AG10803 (cell line): ENCODE measurements around the gene SLC10A6.

Experiments used
- DNase-seq: peaks from one replicate; pipeline ENCODE4 v3.0.0; 2010; ENCODE audit warnings: low read depth
- H3K4me3 ChIP-seq: 2 replicates; pipeline ENCODE4 v1.5.1; 2011; ENCODE audit warnings: mild to moderate bottlenecking, low read length, control low read depth
- CTCF ChIP-seq: conservative IDR thresholded peaks from 2 replicates; pipeline ENCODE4 v1.5.1; 2011; ENCODE audit warnings: mild to moderate bottlenecking, low read length, control low read depth, inconsistent platforms

Gene SLC10A6

GRCh38 chr4:86872135-86872534 lies 23.0 kb upstream of the SLC10A6 start:
- H3K4me3 ChIP-seq = no peak overlapping the region
- no peak for TF ChIP-seq CTCF
- DNase-seq = no peak

DNA sequence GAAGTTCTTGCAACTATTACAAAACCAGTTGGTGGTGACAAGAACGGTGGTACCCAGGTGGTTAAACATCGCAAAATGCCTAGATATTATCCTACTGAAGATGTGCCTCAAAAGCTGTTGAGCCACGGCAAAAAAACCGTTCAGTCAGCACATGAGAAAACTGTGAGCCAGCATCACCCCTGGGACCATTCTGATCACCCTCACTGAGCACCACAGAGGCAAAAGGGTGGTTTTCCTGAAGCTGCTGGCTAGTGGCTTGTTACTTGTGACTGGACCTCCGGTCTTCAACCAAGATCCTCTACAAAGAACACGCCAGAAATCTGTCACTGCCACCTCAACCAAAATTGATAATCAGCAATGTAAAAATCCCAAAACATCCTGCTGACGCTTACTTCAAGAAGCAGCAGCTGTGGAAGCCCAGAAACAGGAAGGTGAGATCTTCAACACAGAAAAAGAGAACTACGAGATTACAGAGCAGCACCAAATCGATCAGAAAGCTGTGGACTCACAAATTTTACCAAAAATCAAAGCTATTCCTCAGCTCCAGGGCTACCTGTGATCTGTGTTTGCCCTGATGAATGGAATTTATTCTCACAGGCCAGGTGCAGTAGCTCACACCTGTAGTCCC lies 21.4 kb upstream of the SLC10A6 start:
- no peak overlapping the region for H3K4me3 ChIP-seq
- no peak for TF ChIP-seq CTCF
- no peak for DNase-seq

GRCh38 chr4:86857341-86858052 lies 8.3 kb upstream of the SLC10A6 start:
- TF ChIP-seq CTCF = no peak
- DNase-seq = no peak
- no peak overlapping the region for H3K4me3 ChIP-seq

DNA sequence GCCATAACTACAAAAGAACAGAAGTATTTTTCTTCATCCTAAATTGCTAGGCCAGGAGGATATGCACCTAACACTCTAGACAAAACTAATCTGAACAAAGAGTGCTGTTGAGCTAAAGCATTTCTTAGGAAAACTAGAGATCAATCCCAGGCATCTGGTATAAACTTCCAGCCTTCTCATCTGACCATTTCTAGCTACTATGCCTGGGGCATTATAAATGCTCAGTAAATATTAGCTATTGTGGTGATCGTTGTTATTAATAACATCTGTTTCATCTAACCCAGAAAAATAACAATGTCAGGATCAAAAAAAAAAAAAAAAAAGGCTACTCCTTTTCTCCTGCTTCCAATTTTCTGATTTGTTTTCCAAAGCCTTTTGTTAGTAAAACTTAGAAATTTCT lies 7.7 kb upstream of the SLC10A6 start:
- peak; percentile 27 for DNase-seq
- TF ChIP-seq CTCF = no peak
- no peak overlapping the region for H3K4me3 ChIP-seq

GRCh38 chr4:86855572-86855971 lies 6.4 kb upstream of the SLC10A6 start:
- no peak overlapping the region for H3K4me3 ChIP-seq
- peak; percentile 57 for DNase-seq
- TF ChIP-seq CTCF = no peak

DNA sequence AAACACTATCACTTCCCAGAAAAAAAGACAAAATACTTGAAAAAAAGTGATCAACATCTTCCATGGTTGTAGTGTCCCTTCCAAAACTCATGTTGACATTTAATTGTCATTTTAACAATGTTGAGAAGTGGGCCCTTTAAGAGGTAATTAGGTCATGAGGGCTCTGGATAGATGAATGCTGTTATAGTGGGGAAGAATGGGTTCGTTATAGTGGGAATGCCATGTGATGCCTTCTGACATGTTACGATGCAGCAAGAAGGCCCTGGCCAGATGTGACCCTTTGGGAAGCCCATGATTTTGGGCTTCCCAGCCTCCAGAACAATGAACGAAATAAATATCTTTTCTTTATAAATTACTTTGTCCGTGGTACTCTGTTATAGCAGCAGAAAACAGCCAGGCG lies 4.0 kb upstream of the SLC10A6 start:
- DNase-seq = no peak
- no peak for TF ChIP-seq CTCF
- H3K4me3 ChIP-seq = no peak overlapping the region

GRCh38 chr4:86848136-86848535 lies 1.0 kb downstream of the SLC10A6 start:
- peak; percentile 72 for DNase-seq
- no peak for TF ChIP-seq CTCF
- H3K4me3 ChIP-seq = no peak overlapping the region
